GM06990 (cell line): Measurements from ENCODE around the gene PCYT1A.

Experiments used
- DNase-seq: peaks from one replicate; pipeline ENCODE4 v3.0.0-alpha.2; 2011; ENCODE audit not compliant: insufficient read length; ENCODE audit errors: extremely low read depth
- H3K27me3 ChIP-seq: replicated peaks from 2 replicates; pipeline ENCODE4 v1.6.0; 2011; ENCODE audit warnings: low read length; ENCODE audit not compliant: control insufficient read depth, insufficient read depth
- H3K36me3 ChIP-seq: 2 replicates; pipeline ENCODE4 v1.5.1; 2011; ENCODE audit warnings: low read length; ENCODE audit not compliant: control insufficient read depth, insufficient read depth
- H3K4me3 ChIP-seq: replicated peaks from 2 replicates; pipeline ENCODE4 v1.5.1; 2011; ENCODE audit warnings: low read depth, mild to moderate bottlenecking, control low read depth, low read length
- TF ChIP-seq, protein P1 (sequence below): IDR thresholded peaks from 2 replicates; pipeline ENCODE4 v1.5.1; 2011; ENCODE audit warnings: low read length, control low read depth, mild to moderate bottlenecking, inconsistent platforms; ENCODE audit not compliant: insufficient read depth, poor library complexity, severe bottlenecking

The PCYT1A gene

DNA sequence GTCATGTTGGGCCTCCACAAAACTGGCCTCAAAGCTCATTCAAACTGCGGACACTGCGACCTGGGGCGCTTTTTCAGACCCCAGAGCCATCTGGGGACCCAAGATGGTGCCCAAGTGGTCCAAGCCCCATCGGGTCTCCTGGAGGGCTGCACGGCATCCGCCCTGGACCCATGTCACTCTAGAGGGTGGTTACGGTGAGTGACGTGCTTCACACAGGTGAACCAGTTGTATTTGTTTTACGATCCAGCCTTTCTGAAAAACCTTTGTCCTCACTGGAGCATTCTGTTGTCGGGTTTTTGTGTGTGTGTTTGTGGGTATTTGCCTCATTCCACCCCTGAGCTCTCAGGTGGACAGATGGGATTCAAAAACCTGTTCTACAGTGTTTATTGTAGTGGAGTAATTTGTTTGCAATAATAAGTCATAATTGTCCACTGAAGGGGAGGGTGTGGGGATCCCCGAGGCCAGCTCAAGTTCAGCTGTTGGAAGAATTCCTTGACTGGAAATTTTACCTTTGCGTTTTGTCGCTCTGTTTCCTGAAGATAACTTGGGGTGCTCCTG lies 69.3 kb downstream of the PCYT1A start:
- TF ChIP-seq, protein P1, sequence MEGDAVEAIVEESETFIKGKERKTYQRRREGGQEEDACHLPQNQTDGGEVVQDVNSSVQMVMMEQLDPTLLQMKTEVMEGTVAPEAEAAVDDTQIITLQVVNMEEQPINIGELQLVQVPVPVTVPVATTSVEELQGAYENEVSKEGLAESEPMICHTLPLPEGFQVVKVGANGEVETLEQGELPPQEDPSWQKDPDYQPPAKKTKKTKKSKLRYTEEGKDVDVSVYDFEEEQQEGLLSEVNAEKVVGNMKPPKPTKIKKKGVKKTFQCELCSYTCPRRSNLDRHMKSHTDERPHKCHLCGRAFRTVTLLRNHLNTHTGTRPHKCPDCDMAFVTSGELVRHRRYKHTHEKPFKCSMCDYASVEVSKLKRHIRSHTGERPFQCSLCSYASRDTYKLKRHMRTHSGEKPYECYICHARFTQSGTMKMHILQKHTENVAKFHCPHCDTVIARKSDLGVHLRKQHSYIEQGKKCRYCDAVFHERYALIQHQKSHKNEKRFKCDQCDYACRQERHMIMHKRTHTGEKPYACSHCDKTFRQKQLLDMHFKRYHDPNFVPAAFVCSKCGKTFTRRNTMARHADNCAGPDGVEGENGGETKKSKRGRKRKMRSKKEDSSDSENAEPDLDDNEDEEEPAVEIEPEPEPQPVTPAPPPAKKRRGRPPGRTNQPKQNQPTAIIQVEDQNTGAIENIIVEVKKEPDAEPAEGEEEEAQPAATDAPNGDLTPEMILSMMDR: no peak
- Histone ChIP-seq H3K4me3 (no peak overlapping the region), H3K36me3 (no peaks in the 10 kb centered on the region), H3K27me3 (no peaks in the 10 kb centered on the region)
- no peak for DNase-seq

DNA sequence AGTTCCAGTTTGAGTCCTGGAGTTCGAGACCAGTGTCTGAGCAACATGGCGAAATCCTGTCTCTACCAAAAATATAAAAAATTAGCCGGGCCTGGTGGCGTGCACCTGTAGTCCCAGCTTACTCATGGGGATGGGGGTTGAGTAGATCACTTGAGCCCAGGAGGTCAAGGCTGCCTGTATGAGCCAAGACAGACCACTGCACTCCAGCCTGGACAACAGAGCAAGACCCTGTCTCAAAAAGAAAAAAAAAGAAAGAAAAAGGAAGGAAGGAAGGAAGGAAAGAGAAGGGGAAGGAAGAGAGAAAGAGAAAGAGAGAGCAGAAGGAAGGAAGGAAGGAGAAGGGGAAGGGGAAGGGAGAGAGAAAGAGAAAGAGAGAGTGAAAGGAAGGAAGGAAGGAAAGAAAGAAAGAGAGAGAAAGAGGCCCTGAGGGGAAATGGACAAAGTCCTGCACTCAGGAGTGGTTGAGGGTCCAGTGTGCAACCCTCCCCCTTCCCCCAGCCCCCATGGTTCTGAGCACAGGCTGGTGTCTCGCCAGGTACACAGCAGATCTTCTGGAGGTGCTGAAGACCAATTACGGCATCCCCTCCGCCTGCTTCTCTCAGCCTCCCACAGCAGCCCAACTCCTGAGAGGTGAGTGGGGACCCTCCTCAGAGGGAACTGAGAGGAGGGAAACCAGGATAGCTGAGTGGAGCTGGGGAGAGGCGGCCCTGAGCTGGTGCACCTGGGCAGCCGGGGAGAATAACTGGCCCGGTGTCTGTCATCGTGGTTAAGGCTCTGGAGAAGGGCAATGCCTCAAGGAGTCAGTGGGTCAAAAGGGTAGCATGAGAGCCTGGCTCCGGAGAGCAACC lies 70.0 kb downstream of the PCYT1A start:
- Histone ChIP-seq H3K4me3 (no peak overlapping the region), H3K27me3 (no peaks in the 10 kb centered on the region), H3K36me3 (no peaks in the 10 kb centered on the region)
- TF ChIP-seq, protein P1: no peak
- no peak for DNase-seq

DNA sequence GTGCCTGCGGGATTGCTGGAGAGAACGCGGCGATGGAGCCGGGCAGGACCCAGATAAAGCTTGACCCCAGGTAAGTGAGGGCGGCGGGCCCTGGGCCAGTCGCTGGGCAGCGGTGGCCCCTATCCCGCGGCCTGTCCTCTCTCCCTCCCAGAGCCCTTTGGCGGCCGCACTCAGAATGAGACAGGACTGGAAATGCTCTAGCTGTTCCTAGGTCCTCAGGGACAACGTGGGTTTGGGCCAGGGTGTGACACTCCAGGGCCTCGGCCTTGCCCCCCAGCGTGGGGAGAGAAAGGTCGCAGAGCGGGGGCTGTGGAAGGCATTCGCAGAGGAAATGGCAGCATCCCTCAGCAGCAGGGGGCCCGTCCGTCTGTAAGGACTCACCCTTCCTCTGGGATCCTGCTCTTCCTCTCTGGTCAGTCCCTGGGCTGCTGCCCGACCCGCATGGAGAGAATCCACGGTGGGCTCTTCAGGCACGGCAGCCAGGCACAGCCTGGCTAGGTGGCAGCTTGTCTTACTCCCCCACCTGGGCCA lies 70.8 kb downstream of the PCYT1A start:
- H3K36me3 ChIP-seq: no peaks in the 10 kb centered on the region
- H3K4me3 ChIP-seq: no peak overlapping the region
- H3K27me3 ChIP-seq: no peaks in the 10 kb centered on the region
- DNase-seq: no peak
- TF ChIP-seq, protein P1: no peak

DNA sequence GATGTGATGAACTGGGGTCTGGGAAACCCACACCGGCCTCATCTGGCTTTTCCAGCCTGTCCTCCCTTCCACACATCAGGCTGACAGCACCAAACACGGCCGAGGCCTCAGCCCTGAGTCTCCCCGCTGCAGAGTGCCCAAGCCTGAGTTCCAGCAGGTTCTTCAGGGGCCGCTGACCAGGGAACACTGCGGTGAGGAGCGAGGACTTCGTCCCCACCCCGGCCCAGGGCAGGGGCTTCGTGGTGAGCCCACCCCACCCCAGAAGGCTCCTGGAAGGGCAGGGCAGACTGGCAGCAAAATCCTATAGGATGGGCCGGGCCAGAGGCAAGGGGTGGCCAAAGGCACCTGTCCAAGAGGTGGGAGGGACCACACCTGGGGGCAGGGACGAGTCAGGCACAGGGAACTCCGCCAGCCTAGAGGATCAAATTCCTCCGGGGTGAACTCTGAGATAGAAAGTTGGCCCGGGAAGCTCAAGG lies 71.4 kb downstream of the PCYT1A start, which contains the start of gene SLC51A:
TSS of gene SLC51A (plus strand) at position 446 of the 476 bp plus-strand sequence. CDS start 179 bp downstream, outside the sequence.
- TF ChIP-seq, protein P1: no peak
- Histone ChIP-seq H3K36me3 (no peaks in the 10 kb centered on the region), H3K4me3 (no peak within 1 kb of the TSS), H3K27me3 (no peaks in the 10 kb centered on the region)
- no peak for DNase-seq

DNA sequence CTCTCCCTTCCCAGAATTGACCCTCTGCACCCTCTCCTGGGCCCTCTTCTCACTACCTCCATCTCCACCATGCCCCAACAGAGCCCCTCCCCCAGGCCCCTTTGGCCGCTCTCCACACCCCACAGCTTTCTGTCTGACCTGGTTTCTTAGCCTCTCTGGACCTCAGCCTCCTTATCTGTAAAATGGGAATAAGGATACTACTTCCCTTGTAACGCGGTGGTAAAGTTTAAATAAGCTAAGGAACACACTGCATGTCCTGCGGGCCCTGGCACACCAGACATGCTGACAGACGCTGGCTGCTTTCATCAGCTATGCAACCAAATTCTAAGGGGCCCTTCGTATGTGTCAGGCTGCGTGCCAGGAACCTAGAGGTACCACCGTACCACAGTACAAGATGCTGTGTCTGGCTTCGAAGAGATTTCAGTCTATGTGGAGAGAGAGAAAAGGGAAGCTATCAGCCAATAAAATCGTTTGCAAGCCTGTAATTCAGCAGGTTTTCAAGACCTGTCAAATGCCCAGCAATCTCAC lies 72.0 kb downstream of the PCYT1A start:
- no peaks in the 10 kb centered on the region for H3K36me3 ChIP-seq
- no peak overlapping the region for H3K4me3 ChIP-seq
- no peaks in the 10 kb centered on the region for H3K27me3 ChIP-seq
- TF ChIP-seq, protein P1: no peak
- DNase-seq: no peak
